Measurements from ENCODE around the gene TRIM77.
"Not testable (repeated sequence)": the region's sequence is repeated elsewhere in the genome, so short reads cannot be mapped to it uniquely, and the experiment has no call there.

TRIM77 gene

GRCh38 chr11:89737116-89737515 lies 27.0 kb downstream of the TRIM77 start:
- FAIRE-seq = no peak
- TF ChIP-seq POLR2AphosphoS5 (IDR thresholded peaks at IDR 0.05; ENCODE audit: low read depth, low read length) (no peak), POU2F2 (IDR thresholded peaks at IDR 0.05; ENCODE audit: low read depth, low read length) (no peak), SPI1 (IDR thresholded peaks at IDR 0.05; ENCODE audit: low read depth, low read length) (no peak), TAF1 (IDR thresholded peaks at IDR 0.05; ENCODE audit: low read depth, low read length) (no peak), POLR2A (IDR thresholded peaks at IDR 0.05; ENCODE audit: low read depth, low read length) (no peak), PAX5 (IDR thresholded peaks at IDR 0.05; ENCODE audit: insufficient read depth, low read length, severe bottlenecking) (no peak)
- no peak for DNase-seq (ENCODE audit: insufficient read length, low spot score)

DNA sequence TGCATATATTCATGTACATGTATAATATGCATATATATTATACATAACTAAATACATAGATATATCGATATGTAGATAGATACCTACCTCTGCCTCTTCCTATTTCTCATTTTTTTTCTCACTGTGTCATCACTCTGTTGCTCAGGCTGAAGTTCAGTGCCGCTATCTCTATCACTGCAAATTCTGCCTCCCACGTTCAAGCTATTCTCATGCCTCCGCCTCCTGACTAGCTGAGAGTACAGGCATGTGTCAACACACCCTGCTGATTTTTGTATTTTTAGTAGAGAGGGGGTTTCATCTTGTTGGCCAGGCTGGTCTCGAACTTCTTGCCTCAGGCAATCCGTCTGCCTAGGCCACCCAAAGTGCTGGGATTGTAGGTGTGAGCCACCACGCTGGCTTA lies 31.3 kb downstream of the TRIM77 start:
- DNase-seq (ENCODE audit: insufficient read length, low spot score); FAIRE-seq: not testable (repeated sequence)

GRCh38 chr11:89744158-89744557 lies 34.1 kb downstream of the TRIM77 start:
- DNase-seq (ENCODE audit: insufficient read length, low spot score); FAIRE-seq: not testable (repeated sequence)

DNA sequence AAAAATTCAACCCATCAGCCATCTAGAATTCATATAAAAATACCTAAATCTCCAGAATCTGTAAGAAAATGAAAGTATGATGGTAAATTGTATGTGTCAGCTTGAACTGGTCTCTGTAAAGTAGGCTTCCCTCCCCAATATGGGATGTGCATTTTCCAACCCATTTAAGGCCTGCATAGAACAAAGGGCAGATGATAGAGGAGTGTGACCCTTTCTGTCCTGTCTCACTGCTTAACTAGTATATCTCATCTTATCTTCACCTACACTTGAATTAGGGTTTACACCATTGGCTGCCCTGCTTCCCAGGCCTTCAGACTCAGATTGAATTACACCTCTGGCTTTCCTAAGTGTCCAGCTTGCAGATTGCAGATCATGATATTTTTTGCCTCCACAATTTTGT lies 40.7 kb downstream of the TRIM77 start:
- FAIRE-seq = not testable (repeated sequence)

More for the DNA sequence above, 40.7 kb downstream of the TRIM77 start:
- DNase-seq (ENCODE audit: insufficient read length, low spot score) = not testable (repeated sequence)
